ENCODE data around the gene COQ2. TPM values are rescaled to one million over a fixed set of nuclear protein-coding genes. Genes with fewer than 3 reads are reported as not detected.

COQ2 gene, protein sequence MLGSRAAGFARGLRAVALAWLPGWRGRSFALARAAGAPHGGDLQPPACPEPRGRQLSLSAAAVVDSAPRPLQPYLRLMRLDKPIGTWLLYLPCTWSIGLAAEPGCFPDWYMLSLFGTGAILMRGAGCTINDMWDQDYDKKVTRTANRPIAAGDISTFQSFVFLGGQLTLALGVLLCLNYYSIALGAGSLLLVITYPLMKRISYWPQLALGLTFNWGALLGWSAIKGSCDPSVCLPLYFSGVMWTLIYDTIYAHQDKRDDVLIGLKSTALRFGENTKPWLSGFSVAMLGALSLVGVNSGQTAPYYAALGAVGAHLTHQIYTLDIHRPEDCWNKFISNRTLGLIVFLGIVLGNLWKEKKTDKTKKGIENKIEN
- total RNA-seq, result 6.9 and 10.6 TPM in 2 replicates

DNA sequence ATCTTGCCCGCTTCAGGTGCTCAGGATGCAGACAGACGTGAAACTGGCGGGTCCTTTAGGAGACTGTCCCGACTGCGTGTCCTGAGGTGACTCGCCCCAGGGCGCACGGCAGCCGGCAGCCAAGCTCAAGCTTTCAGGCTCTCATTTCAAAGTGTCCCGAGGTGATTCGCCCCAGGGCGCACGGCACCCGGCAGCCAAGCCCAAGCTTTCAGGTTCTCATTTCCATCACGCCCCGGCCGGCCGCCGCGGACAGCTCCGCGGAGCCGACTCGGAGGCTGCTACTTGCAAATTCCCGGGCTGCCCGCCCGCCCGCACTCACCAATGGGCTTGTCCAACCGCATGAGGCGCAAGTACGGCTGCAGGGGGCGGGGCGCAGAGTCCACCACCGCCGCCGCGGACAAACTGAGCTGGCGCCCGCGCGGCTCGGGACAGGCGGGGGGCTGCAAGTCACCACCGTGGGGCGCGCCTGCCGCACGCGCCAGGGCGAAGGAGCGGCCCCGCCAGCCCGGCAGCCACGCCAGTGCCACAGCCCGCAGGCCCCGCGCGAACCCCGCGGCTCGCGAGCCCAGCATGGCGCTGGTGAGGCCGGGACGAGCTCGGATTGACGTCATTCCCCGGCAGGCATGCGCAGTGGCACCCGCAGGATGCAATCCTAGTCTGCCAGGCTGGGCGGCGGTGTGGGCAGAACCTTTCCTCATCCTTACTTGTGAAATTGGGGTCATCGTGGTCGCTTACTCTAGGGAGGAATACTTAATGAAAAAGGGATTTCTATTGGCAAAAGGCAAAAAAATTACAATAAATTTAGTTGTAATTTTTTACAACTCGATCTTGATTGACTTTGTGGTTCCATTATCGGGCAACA lies at the start of gene COQ2:
Gene COQ2, minus strand, starts transcription at position 606 of the 862 bp plus-strand sequence. Its CDS starts 34 bp downstream, at position 572.

Other genes with a start within 250 kb of the COQ2 start
- 69.8 and 102 TPM in 2 replicates for gene COPS4, start 249.6 kb downstream of the COQ2 start, total RNA-seq
- gene PLAC8, start 170.1 kb downstream of the COQ2 start, total RNA-seq, result not detected in 2 replicates
- gene HPSE, start 50.0 kb upstream of the COQ2 start, total RNA-seq, result 0.13 and 0.33 TPM in 2 replicates
- 13.1 and 13.9 TPM in 2 replicates for gene HELQ, start 171.0 kb upstream of the COQ2 start, total RNA-seq
- gene MRPS18C, start 171.3 kb upstream of the COQ2 start, total RNA-seq, result 9.7 and 15.1 TPM in 2 replicates
- gene ABRAXAS1, start 200.3 kb upstream of the COQ2 start, total RNA-seq, result 14.3 and 17.8 TPM in 2 replicates

Measured in smooth muscle cell of the pulmonary artery (primary cell).